Uterine smooth muscle cell (primary cell): ENCODE results near the gene SERINC5. TPM values are rescaled to one million over a fixed set of nuclear protein-coding genes. Genes with fewer than 3 reads are reported as not detected.

Experiments used
- total RNA-seq: library from RNA; depleted of rRNA; stranded (reverse); fragments of >200 nt; gene quantifications from 2 replicates; pipeline ENCODE4 v1.2.3, GENCODE V29; 2014

Gene SERINC5
- 26.1 and 57.9 TPM in 2 replicates for total RNA-seq

GRCh38 chr5:80255811-80256712 is at the start of gene SERINC5:
TSS of gene SERINC5 (minus strand) at chr5:80256048. CDS start at chr5:80255922, 126 bp downstream.

Other genes starting within 250 kb of the SERINC5 start
- 1.1 and 2.1 TPM in 2 replicates for gene THBS4, start 220.7 kb downstream of the SERINC5 start, total RNA-seq
- gene SPZ1, start 64.0 kb upstream of the SERINC5 start, total RNA-seq, result not detected in 2 replicates
- 43.7 and 46.2 TPM in 2 replicates for gene ZFYVE16, start 152.0 kb upstream of the SERINC5 start, total RNA-seq
- 2.4 and 4.6 TPM in 2 replicates for gene FAM151B, start 232.1 kb upstream of the SERINC5 start, total RNA-seq